Subcutaneous abdominal adipose tissue (tissue), 5 donors: ENCODE results near the gene NUDT12.
A peak's percentile ranks its signal among the peaks of the same experiment; 100 is the strongest.

Experiments
- H3K27ac ChIP-seq: one replicate; pipeline ENCODE4 v1.7.0; 2013; ENCODE audit warnings: low read depth, mild to moderate bottlenecking, inconsistent platforms, low read length, moderate library complexity
- H3K27me3 ChIP-seq, 5 donors: one replicate each; pipeline ENCODE4 v1.7.0; 2013; ENCODE audit warnings: low read length in 5 of 5, inconsistent platforms in 1 of 5; ENCODE audit not compliant: control insufficient read depth in 5 of 5, insufficient read depth in 4 of 5
- H3K36me3 ChIP-seq, 5 donors: one replicate each; pipeline ENCODE4 v1.7.0; 2013; ENCODE audit warnings: low read length in 5 of 5; ENCODE audit not compliant: control insufficient read depth in 5 of 5, insufficient read depth in 5 of 5
- H3K4me1 ChIP-seq, 5 donors: one replicate each; pipeline ENCODE4 v1.7.0; 2013; ENCODE audit warnings: low read length in 5 of 5, mild to moderate bottlenecking in 3 of 5, moderate library complexity in 1 of 5; ENCODE audit not compliant: control insufficient read depth in 5 of 5, insufficient read depth in 5 of 5
- H3K4me3 ChIP-seq, 5 donors: one replicate each; pipeline ENCODE4 v1.7.0; 2013; ENCODE audit warnings: low read length in 5 of 5, low read depth in 1 of 5
- H3K9ac ChIP-seq, 5 donors: one replicate each; pipeline ENCODE4 v1.7.0; 2013; ENCODE audit warnings: low read length in 5 of 5, mild to moderate bottlenecking in 4 of 5, moderate library complexity in 3 of 5
- H3K9me3 ChIP-seq, 5 donors: one replicate each; pipeline ENCODE4 v1.7.0; 2013; ENCODE audit warnings: low read length in 5 of 5; ENCODE audit not compliant: control insufficient read depth in 5 of 5
- donor health status: healthy.
- donor health status: healthy.
- donor health status: healthy.
- donor health status: healthy.
- donor health status: healthy.

NUDT12 gene

GRCh38 chr5:103562453-103563157 is at the start of gene NUDT12:
NUDT12 (minus strand) TSS chr5:103562789; CDS start chr5:103560248, 2,541 bp downstream.
- Histone ChIP-seq H3K4me1 (peaks cover 2 to 20% (median 14%) of the 10 kb centered on the region in 5 donors), H3K4me3 (peak within 1 kb of the TSS; percentile 71 to 96 (median 89)), H3K27me3 (no peaks in the 10 kb centered on the region), H3K9ac (peak within 1 kb of the TSS; percentile 64 to 91 (median 77)), H3K27ac (peak within 1 kb of the TSS; percentile 61), H3K9me3 (no peaks in the 10 kb centered on the region), H3K36me3 (peaks cover 0 to 12% (median 5%) of the 10 kb centered on the region in 5 donors)

DNA sequence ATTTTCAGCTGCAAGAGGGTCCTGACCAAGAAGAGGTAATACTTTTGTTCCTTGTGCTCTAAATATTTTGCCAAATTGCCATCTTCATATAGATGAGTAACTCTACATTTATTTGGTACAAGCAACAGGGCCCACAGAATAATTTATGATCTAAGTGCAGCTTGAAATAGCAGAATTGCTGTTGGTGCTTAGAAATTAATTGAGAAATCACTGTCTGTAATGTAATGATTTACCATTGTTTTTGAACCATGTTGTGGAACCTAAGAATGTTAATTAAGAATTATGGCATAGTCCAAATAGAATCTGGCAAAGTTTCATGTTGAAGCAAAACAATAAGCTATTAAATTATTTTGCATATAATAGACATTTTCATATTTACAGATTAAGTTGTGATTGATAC is 44.8 kb upstream of the NUDT12 start:
- peaks cover 0 to 2% (median 0%) of the 10 kb centered on the region in 5 donors for H3K4me1 ChIP-seq
- no peaks in the 10 kb centered on the region for H3K9me3 ChIP-seq
- no peak overlapping the region for H3K9ac ChIP-seq
- no peak overlapping the region for H3K27ac ChIP-seq
- H3K4me3 ChIP-seq: no peak overlapping the region
- H3K27me3 ChIP-seq: no peaks in the 10 kb centered on the region
- no peaks in the 10 kb centered on the region for H3K36me3 ChIP-seq

DNA sequence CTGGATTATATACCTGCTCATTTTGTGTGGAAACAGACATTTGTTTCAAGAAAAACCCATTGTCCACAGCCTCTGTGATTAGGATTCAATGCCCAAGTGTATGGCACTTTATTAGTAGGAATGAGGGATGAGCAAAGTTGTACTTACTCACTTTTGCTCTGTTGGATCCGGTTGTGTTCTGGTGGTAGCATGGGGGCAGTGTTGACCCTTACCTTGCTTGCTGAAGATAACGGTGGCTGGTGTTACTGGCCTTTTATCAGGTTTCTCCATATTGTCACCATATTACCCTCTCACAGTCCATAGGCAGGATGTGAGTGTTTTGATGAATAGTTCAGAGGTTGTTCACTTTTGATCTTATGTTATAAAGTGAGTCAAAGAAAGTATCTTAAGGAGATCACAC is 42.7 kb upstream of the NUDT12 start:
- no peaks in the 10 kb centered on the region for H3K27me3 ChIP-seq
- peaks cover 0 to 4% (median 0%) of the 10 kb centered on the region in 5 donors for H3K4me1 ChIP-seq
- H3K9ac ChIP-seq: no peak overlapping the region
- no peak overlapping the region for H3K27ac ChIP-seq
- no peaks in the 10 kb centered on the region for H3K36me3 ChIP-seq
- H3K9me3 ChIP-seq: no peaks in the 10 kb centered on the region
- no peak overlapping the region for H3K4me3 ChIP-seq

DNA sequence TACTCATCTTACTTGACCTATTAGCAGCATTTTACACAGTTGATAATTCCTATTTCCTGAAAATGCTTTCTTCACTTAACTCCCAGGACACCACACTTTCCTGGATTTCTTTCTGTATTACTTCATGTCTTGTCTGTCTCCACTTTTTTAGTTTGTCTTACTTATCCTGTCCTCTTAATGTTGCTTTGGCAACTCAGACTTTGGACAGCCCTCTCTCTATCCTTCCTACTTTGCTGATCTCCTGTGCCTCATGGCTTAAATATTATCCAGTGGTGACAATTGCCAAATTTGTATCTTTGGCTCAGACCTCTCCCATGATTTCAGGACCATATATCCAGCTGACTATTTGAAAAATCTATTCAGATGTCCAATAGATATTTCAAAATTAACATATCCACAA is 39.8 kb upstream of the NUDT12 start:
- no peak overlapping the region for H3K27ac ChIP-seq
- H3K9me3 ChIP-seq: no peaks in the 10 kb centered on the region
- no peaks in the 10 kb centered on the region for H3K36me3 ChIP-seq
- peaks cover 0 to 7% (median 0%) of the 10 kb centered on the region in 5 donors for H3K4me1 ChIP-seq
- H3K9ac ChIP-seq: no peak overlapping the region
- no peak overlapping the region for H3K4me3 ChIP-seq
- no peaks in the 10 kb centered on the region for H3K27me3 ChIP-seq

GRCh38 chr5:103601314-103601713 is 38.7 kb upstream of the NUDT12 start:
- H3K9ac ChIP-seq: no peak overlapping the region
- H3K9me3 ChIP-seq: no peaks in the 10 kb centered on the region
- H3K4me3 ChIP-seq: no peak overlapping the region
- peaks cover 0 to 7% (median 0%) of the 10 kb centered on the region in 5 donors for H3K4me1 ChIP-seq
- no peaks in the 10 kb centered on the region for H3K27me3 ChIP-seq
- no peak overlapping the region for H3K27ac ChIP-seq
- H3K36me3 ChIP-seq: no peaks in the 10 kb centered on the region

- no peaks in the 10 kb centered on the region for H3K36me3 ChIP-seq
- no peak overlapping the region for H3K27ac ChIP-seq
- H3K4me3 ChIP-seq: no peak overlapping the region
- no peak overlapping the region for H3K9ac ChIP-seq
- H3K27me3 ChIP-seq: peaks cover 0 to 2% (median 0%) of the 10 kb centered on the region in 5 donors
- peaks cover 0 to 7% (median 0%) of the 10 kb centered on the region in 5 donors for H3K4me1 ChIP-seq
- no peaks in the 10 kb centered on the region for H3K9me3 ChIP-seq
Measured at GRCh38 chr5:103600086-103600485, 37.5 kb upstream of the NUDT12 start.

GRCh38 chr5:103598997-103599566 is 36.5 kb upstream of the NUDT12 start:
- Histone ChIP-seq H3K4me3 (no peak overlapping the region), H3K27me3 (peaks cover 0 to 2% (median 0%) of the 10 kb centered on the region in 5 donors), H3K4me1 (peaks cover 0 to 7% (median 0%) of the 10 kb centered on the region in 5 donors), H3K36me3 (no peaks in the 10 kb centered on the region), H3K9ac (no peak overlapping the region), H3K27ac (no peak overlapping the region), H3K9me3 (no peaks in the 10 kb centered on the region)

- H3K27me3 ChIP-seq: no peaks in the 10 kb centered on the region
- H3K4me1 ChIP-seq: no peaks in the 10 kb centered on the region
- no peak overlapping the region for H3K4me3 ChIP-seq
- H3K9me3 ChIP-seq: no peaks in the 10 kb centered on the region
- H3K9ac ChIP-seq: no peak overlapping the region
- no peaks in the 10 kb centered on the region for H3K36me3 ChIP-seq
- H3K27ac ChIP-seq: no peak overlapping the region
Measured at GRCh38 chr5:103590221-103590620, 27.6 kb upstream of the NUDT12 start.

- H3K27me3 ChIP-seq: no peaks in the 10 kb centered on the region
- no peak overlapping the region for H3K9ac ChIP-seq
- no peaks in the 10 kb centered on the region for H3K9me3 ChIP-seq
- no peaks in the 10 kb centered on the region for H3K36me3 ChIP-seq
- no peak overlapping the region for H3K27ac ChIP-seq
- H3K4me3 ChIP-seq: no peak overlapping the region
- H3K4me1 ChIP-seq: no peaks in the 10 kb centered on the region
Measured at GRCh38 chr5:103589776-103590175, 27.2 kb upstream of the NUDT12 start.

GRCh38 chr5:103589357-103589756 is 26.8 kb upstream of the NUDT12 start:
- no peaks in the 10 kb centered on the region for H3K36me3 ChIP-seq
- H3K27me3 ChIP-seq: no peaks in the 10 kb centered on the region
- peak overlapping the region in 1 of 5 donors; percentile 20 for H3K9ac ChIP-seq
- no peaks in the 10 kb centered on the region for H3K9me3 ChIP-seq
- no peak overlapping the region for H3K27ac ChIP-seq
- no peaks in the 10 kb centered on the region for H3K4me1 ChIP-seq
- H3K4me3 ChIP-seq: no peak overlapping the region
